Activated T-cell treated with anti-CD3 and anti-CD28 coated beads for 48 hours (primary cell): Measurements from ENCODE around the gene PAM.
"Not testable (repeated sequence)": the region's sequence is repeated elsewhere in the genome, so short reads cannot be mapped to it uniquely, and the experiment has no call there.

ENCODE experiments used
- DNase-seq: peaks from one replicate; pipeline ENCODE4 v3.0.0-alpha.2; 2020; ENCODE audit warnings: low read depth

The PAM gene

GRCh38 chr5:102751903-102752376 lies 3.2 kb upstream of the PAM start:
- DNase-seq, result not testable (repeated sequence)

GRCh38 chr5:102753889-102754766 lies 977 bp upstream of the PAM start:
- DNase-seq, result no peak

DNA sequence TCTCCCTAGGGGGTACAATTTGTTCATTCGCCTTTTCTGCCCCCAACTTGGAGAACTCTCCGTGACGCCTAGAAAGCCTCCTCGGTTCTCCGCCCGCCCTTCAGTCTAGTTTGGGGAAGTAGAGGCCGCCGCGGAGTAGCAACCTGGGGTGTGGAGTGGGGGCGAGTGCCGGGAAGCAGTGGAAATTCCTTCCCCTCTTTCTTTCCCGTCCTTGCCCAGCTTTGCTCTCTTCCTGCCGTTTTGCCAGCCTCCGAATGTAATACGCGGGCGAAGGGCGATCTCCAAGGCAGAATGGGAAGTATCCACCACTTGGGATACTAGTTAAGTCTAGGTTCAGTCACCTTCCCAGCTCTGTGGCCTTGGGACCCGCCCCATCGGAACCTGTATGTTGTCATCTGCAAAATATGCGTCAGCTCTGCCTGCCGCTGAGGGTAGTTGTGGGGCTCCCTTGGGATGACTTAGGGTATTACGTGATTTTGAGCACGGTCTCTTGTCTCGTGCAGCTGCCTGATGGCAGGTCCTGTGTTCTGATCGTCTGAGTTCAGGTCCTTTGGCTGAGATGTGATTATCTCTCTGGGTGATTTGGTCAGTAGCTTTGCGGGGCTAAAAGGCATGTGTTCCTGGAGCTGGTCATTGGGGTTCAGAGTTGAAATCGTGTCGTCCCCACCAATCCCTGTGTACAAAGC lies 724 bp downstream of the PAM start:
- DNase-seq, result peak; percentile 71

DNA sequence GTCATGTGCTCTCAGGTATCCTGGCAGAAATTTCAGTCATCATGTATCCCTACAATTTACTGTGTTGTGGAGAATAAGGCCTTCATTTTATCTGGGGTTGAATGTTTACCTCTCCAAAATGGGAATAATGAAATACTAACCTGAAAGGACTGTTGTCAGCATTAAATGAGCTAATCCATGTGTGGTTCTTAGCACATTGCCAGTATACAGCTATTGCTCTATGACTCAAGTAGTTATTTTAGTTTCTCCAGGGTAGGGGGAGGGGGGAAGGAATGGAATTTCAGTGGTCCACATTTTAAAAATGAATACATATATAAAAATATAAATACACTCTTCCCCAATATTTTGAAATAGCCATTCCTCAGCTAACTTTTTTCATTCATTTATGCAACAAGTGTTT lies 3.5 kb downstream of the PAM start:
- no peak for DNase-seq

- no peak for DNase-seq
Observed at GRCh38 chr5:102759289-102759688, 4.2 kb downstream of the PAM start.

DNA sequence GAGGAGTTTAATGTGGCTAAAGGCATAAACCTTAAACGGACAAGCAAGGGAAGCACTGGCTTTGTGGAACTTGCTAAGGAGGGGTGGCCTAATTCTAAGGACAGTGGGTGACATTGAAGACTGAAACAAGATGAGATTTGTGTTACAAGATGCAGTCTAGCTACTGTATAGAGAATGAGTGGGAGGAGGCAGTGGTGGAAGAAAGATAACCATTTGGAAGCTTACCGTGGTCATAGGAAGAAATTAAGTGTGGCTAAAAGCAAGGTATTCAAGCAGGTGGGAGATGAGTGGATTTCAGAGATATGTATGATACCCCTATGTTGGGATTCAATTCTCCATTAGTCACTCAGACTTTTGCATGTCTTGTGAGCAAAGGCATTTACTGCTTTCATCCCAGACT lies 4.6 kb downstream of the PAM start:
- DNase-seq, result no peak

DNA sequence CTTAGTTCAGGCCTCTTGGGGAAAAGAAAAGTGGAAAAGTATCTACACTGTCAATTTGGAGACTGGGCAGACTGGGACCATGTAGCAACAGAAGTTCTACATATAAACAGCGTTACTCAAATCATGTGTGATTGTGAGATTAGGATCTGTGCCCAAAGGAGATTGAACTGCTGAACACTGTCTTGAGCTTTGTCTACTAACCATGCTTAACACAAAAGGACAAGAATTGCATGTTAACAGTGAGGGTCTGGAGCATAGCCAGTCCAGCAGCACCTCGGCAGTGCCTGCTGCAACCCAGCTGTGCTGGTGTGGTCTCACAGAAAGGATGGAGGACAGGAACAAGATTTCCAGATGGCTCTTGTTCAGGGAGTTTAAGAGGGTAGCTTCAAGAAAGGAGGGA lies 5.7 kb downstream of the PAM start:
- no peak for DNase-seq

GRCh38 chr5:102762095-102762534 lies 7.0 kb downstream of the PAM start:
- no peak for DNase-seq

DNA sequence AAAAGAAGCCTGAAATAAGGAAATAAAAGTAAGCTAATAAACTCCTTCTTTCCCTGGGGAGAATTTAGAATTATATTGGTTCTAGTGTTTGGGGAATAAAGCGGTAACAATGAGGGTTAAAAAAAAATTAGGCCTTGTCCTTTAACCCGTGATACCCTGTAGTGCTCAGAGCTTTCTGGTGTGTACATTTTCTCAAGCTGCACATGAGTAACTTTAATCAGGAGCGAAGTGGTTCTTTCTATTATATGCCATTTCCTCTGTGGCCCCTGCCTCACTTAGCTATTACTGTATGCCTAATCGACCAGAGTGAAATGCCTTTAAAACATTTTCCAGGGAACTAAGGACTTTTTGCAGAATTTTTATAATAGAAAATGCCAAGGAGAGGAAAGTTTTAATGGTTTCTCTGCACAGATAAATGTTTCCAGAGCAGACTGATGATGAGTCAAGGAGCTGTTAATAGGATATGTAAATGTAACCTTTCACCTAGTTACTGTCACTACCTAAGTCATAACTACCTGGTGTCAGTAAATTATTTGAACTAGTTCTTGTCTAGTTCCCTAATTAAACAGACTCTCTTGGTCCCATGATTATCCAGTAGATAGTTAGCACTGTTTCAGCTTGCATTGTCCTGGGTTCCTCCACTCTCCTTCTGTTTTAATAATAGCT lies 7.6 kb downstream of the PAM start:
- DNase-seq, result no peak

DNA sequence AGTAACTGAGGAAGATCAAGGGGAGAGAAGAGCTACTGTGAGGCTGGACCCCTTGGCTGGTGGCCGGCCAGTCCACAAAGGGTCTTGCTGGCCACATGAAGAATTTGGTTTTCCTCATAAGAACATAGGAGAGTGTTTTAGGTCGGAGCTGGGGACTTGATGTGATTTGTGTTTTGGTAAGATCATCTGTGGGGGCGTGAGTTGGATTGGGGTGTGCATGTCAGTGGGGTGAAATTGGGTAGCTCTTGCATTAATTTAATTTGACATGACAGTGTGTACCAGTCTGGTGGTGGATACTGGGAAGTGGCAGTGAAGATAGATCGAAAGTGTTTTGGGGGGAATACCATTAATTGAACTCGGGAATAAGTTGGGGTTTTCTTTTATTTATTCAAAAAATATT lies 8.6 kb downstream of the PAM start:
- no peak for DNase-seq

- DNase-seq, result no peak
Observed at GRCh38 chr5:102764381-102765004, 9.4 kb downstream of the PAM start.

DNA sequence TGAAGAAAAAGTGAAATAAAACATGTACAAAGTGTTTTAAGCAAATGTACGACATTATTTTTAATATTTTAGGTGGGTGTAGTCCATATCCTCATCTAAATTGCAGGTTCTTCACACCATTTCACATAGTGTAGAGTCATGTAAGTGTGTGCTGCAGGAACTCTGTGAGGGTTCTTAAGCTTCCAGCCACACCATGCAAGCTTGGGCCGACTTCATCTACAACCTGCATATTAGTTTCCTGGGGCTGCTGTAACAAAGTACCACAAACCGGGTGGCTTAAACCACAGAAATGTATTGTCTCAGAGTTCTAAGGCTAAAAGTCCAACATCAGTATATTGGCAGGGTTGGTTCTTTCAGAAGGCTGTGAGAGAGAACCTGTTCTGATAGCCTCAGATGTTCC lies 10.2 kb downstream of the PAM start:
- DNase-seq, result no peak

DNA sequence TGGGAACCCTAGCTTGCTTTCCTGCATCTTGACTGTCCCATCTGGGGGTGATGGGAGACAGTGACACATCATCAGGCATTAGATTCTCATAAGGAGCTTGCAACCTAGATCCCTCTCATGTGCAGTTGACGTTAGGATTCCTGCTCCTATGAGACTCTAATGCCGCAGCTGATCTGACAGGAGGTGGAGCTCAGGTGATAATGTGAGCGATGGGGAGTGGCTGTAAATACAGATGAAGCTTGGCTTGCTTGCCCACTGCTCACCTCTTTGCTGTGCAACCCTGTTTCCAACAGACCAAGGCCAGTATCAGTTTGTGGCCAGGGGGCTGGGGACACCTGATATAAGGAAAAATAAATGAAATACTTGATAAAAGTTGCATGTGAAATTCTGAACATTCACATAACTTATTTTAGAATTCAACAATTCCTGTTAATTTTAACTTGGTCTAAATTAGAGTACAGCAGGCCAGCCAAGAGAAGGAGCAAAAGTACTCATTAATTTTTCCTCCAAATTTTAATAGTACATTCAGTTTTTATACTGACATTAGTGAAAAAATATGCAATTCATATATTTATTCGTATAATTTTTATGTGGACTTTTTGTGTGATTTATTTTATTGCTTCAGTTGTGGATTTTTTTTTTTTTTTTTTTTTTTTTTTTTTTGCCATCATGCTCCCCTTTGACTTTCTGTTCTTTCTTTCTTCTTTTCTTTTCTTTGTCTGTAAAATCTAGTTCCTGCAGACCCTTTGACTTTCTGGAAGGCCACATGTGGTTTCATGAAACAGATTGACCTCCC lies 11.4 kb downstream of the PAM start:
- DNase-seq, result no peak

- DNase-seq, result no peak
Observed at GRCh38 chr5:102767862-102768261, 12.8 kb downstream of the PAM start.

DNA sequence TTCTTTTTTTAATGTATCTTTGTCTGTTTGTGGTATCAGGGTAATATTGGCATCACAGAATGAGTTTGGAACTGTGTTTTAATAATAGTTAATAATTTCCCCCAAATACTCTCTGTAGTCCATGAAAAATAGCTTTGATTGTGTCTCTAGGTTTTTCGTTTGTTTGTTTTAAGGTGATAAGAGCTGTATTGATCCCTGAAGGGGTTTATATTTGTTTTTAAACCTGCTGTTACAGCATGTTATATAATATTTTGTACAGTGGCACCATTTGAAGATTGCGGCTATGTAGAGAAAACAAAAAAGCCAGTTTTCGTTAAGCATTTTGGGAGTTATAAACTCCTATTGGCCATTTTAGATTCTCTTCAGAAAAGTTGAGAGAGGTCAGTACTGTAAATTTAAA lies 15.7 kb downstream of the PAM start:
- no peak for DNase-seq

DNA sequence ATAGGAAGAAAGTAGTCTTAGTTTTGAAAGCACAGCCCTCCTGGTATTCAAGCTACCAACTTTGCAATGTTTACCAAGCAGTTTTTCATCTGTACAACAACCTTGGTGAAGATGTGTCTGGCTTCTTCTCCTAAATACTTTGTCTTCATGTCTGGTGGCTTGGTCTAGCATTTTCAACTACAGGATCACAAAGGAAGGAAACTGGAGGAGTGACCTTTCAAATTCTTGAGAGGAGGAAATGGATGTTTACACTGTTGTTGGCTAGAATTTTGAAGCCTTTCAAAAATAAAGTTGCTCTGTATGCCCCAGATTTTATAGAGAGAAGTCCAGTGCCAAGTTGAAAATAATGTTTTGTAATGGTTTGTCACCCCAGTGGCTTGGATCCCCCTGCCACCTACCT lies 16.3 kb downstream of the PAM start:
- DNase-seq, result no peak

DNA sequence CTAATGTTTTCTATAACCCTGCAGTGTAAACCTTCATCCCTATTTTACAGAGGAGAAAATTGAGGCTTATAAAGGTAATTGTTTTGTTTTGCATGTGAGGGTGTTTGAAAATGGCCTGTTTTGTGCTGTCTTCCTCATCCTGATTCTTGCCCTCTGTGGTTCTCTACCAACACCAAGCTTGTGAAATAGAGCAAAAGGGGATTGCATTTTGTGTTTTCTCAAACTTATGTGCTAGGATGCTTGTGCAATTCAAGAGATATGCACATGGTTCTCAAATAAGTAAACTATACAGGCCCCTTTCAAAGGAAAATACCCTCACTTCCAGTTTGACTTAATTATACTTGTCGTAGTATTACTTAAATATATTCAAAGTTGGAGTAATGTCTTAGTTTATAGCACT lies 17.2 kb downstream of the PAM start:
- no peak for DNase-seq

DNA sequence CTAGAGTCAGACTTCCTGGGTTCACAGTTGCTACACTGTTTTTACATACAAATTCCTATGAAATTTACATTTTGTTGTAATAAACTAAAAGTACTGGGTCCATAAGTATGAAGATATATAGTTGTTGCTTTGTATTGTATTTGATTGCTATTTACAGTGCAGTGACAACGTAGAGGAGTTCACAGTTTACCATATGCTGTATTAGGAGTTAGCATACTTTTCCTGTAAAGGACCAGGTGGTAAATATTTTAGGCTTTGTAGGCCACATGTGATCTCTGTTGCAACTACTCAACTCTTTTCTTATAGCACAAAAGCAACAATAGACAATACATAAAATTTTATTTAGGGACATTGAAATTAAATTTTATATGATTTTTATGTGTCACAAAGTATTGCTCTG lies 18.0 kb downstream of the PAM start:
- no peak for DNase-seq

DNA sequence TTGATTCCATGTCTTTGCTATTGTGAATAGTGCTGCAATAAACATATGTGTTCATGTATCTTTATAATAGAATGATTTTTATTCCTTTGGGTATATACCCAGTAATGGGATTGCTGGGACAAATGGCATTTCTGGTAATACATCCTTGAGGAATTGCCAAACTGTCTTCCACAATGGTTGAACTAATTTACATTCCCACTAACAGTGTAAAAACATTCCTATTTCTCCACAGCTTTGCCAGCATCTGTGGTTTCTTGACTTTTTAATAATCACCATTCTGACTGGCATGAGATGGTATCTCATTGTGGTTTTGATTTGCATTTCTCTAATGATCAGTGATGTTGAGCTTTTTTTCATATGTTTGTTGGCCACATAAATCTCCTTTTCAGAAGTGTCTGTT lies 20.7 kb downstream of the PAM start:
- not testable (repeated sequence) for DNase-seq

DNA sequence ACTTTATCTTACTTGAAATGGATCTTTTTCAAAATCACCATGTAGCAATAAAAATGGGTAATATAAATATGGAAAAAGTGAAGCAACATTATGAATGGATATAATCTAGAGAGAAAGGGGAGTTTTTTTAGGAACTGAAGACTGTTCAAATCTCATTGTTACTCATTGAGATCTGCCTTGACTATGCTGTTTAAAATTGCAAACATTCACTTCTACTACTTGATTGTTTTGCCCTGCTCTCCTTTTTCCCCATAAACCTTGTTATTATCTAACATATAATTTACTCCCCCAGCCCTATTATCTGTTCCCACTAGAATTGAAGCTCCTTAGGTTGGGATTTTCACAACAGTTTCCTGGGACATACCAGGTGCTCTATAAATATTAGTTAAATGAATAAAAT lies 22.0 kb downstream of the PAM start:
- no peak for DNase-seq

DNA sequence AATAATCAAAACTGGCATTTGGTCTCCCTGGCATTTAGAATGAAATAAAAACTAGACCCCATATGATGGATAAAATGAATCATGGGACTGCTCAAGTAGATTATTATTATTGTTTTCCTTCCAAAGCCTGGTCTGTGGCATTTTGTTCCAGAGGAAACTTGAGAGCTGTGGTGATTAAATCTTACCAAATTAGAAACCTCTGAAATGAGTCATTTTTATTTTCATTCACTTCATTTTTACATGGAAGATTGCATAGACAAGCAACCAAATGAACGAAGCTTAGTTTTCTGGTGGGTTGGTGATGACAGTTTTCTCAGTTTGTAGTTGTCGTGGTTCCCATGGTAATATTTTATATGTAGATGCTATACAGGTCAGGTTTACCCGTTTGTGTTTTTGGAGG lies 23.4 kb downstream of the PAM start:
- no peak for DNase-seq

- DNase-seq, result no peak
Observed at GRCh38 chr5:102781359-102781758, 26.3 kb downstream of the PAM start.
